ENCODE results near the gene EML6. TPM values are rescaled to one million over a fixed set of nuclear protein-coding genes. Genes with fewer than 3 reads are reported as not detected.

The EML6 gene
- total RNA-seq, 2 donors from 2014 or later = 0.46 to 10.7 TPM

DNA sequence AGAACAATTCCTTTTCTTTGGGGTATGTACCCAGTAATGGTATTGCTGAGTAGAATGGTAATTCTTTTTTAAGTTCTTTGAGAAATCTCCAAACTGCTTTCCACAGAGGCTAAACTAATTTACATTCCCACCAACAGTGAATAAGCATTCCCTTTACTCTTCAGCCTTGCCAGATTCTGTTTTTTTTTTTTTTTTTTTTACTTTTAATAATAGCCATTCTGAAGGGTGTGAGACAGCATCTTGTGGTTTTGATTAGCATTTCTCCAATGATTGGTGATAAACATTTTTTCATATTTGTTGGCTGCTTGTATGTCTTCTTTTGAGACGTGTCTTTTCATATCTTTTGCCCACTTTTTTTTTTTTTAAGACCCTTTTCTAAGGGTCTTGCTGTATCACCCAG is 189.4 kb downstream of the EML6 start:
- Histone ChIP-seq H3K27ac (no peak overlapping the region), H3K36me3 (no peaks in the 10 kb centered on the region), H3K4me1 (replicated peaks) (no peaks in the 10 kb centered on the region), H3K9me3 (no peaks in the 10 kb centered on the region), H3K4me3 (no peak overlapping the region), H3K27me3 (replicated peaks; ENCODE audit: insufficient read depth) (no peaks in the 10 kb centered on the region)
- intact Hi-C loops (cut with DNase I) = no loop called here
- 91% methylated on average over 1 of the region's 1 CpG for WGBS
- TF ChIP-seq POLR2AphosphoS5 (IDR thresholded peaks at IDR 0.05) (no peak), POLR2A (IDR thresholded peaks at IDR 0.05) (no peak)
- TF ChIP-seq, protein P1, sequence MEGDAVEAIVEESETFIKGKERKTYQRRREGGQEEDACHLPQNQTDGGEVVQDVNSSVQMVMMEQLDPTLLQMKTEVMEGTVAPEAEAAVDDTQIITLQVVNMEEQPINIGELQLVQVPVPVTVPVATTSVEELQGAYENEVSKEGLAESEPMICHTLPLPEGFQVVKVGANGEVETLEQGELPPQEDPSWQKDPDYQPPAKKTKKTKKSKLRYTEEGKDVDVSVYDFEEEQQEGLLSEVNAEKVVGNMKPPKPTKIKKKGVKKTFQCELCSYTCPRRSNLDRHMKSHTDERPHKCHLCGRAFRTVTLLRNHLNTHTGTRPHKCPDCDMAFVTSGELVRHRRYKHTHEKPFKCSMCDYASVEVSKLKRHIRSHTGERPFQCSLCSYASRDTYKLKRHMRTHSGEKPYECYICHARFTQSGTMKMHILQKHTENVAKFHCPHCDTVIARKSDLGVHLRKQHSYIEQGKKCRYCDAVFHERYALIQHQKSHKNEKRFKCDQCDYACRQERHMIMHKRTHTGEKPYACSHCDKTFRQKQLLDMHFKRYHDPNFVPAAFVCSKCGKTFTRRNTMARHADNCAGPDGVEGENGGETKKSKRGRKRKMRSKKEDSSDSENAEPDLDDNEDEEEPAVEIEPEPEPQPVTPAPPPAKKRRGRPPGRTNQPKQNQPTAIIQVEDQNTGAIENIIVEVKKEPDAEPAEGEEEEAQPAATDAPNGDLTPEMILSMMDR (IDR thresholded peaks at IDR 0.05) = no peak
- no peak for DNase-seq (ENCODE audit: low spot score)

- Histone ChIP-seq H3K36me3 (no peaks in the 10 kb centered on the region), H3K4me1 (replicated peaks) (no peaks in the 10 kb centered on the region), H3K27ac (no peak overlapping the region), H3K4me3 (no peak overlapping the region), H3K9me3 (no peaks in the 10 kb centered on the region), H3K27me3 (replicated peaks; ENCODE audit: insufficient read depth) (no peaks in the 10 kb centered on the region)
- WGBS = 92% methylated on average over 2 of the region's 2 CpGs
- intact Hi-C loops (cut with DNase I) = no loop called here
- DNase-seq (ENCODE audit: low spot score) = no peak
- no peak for TF ChIP-seq POLR2AphosphoS5 (IDR thresholded peaks at IDR 0.05)
- no peak for TF ChIP-seq POLR2A (IDR thresholded peaks at IDR 0.05)
- TF ChIP-seq, protein P1 (IDR thresholded peaks at IDR 0.05) = no peak
Measured at GRCh38 chr2:54914637-54915036, 191.2 kb downstream of the EML6 start.

GRCh38 chr2:54915101-54915500 is 191.6 kb downstream of the EML6 start:
- no peak for DNase-seq (ENCODE audit: low spot score)
- H3K4me3 ChIP-seq = no peak overlapping the region
- 70% methylated on average over 4 of the region's 4 CpGs for WGBS
- TF ChIP-seq, protein P1 (IDR thresholded peaks at IDR 0.05) = no peak
- TF ChIP-seq POLR2A (IDR thresholded peaks at IDR 0.05) = no peak
- TF ChIP-seq POLR2AphosphoS5 (IDR thresholded peaks at IDR 0.05) = no peak
- H3K27me3 ChIP-seq (replicated peaks; ENCODE audit: insufficient read depth) = no peaks in the 10 kb centered on the region
- intact Hi-C loops (cut with DNase I) = no loop called here
- no peaks in the 10 kb centered on the region for H3K9me3 ChIP-seq
- H3K27ac ChIP-seq = no peak overlapping the region
- no peaks in the 10 kb centered on the region for H3K36me3 ChIP-seq
- no peaks in the 10 kb centered on the region for H3K4me1 ChIP-seq (replicated peaks)

DNA sequence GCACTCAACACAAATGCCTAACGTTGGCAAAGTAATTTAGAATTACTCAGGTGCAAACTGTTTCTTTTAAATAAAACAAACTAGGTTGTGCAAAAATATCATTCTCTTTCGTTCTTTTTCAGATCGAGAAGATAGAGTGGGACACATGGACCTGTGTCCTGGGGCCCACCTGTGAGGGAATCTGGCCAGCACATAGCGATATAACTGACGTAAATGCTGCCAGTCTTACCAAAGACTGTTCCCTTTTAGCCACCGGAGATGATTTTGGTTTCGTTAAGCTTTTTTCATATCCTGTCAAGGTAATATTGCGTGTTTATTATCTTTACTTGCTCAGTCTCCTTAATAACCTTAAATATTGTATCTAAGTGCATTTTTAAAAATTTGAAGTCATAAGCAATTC is 193.2 kb downstream of the EML6 start:
- H3K4me1 ChIP-seq (replicated peaks) = no peaks in the 10 kb centered on the region
- H3K9me3 ChIP-seq = no peaks in the 10 kb centered on the region
- H3K4me3 ChIP-seq = no peak overlapping the region
- TF ChIP-seq POLR2AphosphoS5 (IDR thresholded peaks at IDR 0.05) (no peak), POLR2A (IDR thresholded peaks at IDR 0.05) (no peak)
- TF ChIP-seq, protein P1 (IDR thresholded peaks at IDR 0.05) = no peak
- intact Hi-C loops (cut with DNase I) = no loop called here
- DNase-seq (ENCODE audit: low spot score) = no peak
- no peaks in the 10 kb centered on the region for H3K36me3 ChIP-seq
- no peak overlapping the region for H3K27ac ChIP-seq
- WGBS = 92% methylated on average over 8 of the region's 8 CpGs
- no peaks in the 10 kb centered on the region for H3K27me3 ChIP-seq (replicated peaks; ENCODE audit: insufficient read depth)

DNA sequence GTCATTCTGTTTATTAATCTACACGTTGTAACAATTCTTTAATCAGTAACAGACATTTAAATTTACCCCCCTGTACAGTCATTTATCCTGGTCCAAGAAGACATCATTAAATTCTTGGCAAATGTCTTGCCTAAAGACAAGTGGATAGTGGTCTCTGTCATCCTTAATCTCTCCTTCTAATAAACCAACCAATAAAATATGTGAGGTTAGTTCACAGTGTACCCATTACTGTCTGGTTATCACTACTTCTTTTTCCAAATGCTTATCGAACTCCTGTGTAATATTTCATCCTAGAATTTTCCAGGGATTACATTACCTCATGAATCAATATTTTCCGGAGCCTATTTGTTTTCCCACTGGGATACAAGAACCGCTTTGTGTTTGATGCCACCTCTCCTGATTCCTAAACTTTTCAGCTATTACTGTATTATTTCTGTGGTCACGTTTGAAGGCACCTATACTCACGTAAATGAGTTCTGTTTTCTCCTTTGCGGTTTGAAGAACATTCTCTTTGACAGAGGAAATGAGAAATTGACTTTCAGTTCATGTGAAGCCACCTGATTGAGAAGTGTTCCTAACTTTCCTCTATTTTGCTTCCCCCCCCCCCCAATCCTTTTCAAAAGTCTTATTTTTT is 195.3 kb downstream of the EML6 start:
- intact Hi-C loops (cut with DNase I) = no loop called here
- DNase-seq (ENCODE audit: low spot score) = no peak
- Histone ChIP-seq H3K4me3 (no peak overlapping the region), H3K4me1 (replicated peaks) (no peaks in the 10 kb centered on the region), H3K36me3 (no peaks in the 10 kb centered on the region), H3K27me3 (replicated peaks; ENCODE audit: insufficient read depth) (no peaks in the 10 kb centered on the region), H3K27ac (no peak overlapping the region), H3K9me3 (no peaks in the 10 kb centered on the region)
- no peak for TF ChIP-seq POLR2A (IDR thresholded peaks at IDR 0.05)
- no peak for TF ChIP-seq POLR2AphosphoS5 (IDR thresholded peaks at IDR 0.05)
- TF ChIP-seq, protein P1 (IDR thresholded peaks at IDR 0.05) = no peak
- 51% methylated on average over 7 of the region's 7 CpGs for WGBS
